TTC549 (cell line): ENCODE measurements around the gene KCNT2.
"Not testable (repeated sequence)": the region's sequence is repeated elsewhere in the genome, so short reads cannot be mapped to it uniquely, and the experiment has no call there.

ENCODE experiments used
- FAIRE-seq: peaks from 2 replicates; lab custom pipeline; 2012; peaks lifted over from hg19 to GRCh38; lab: Jason Lieb, UNC

KCNT2 gene

GRCh38 chr1:196513821-196514220 lies 94.4 kb downstream of the KCNT2 start:
- FAIRE-seq: no peak

- peak; percentile 78 for FAIRE-seq
Observed at GRCh38 chr1:196510451-196510850, 97.8 kb downstream of the KCNT2 start.

GRCh38 chr1:196504224-196504623 lies 104.0 kb downstream of the KCNT2 start:
- FAIRE-seq: not testable (repeated sequence)

GRCh38 chr1:196502437-196502836 lies 105.8 kb downstream of the KCNT2 start:
- FAIRE-seq: no peak

GRCh38 chr1:196501760-196502428 lies 106.3 kb downstream of the KCNT2 start:
- FAIRE-seq: no peak

GRCh38 chr1:196497817-196498216 lies 110.4 kb downstream of the KCNT2 start:
- FAIRE-seq: peak; percentile 67

- FAIRE-seq: no peak
Observed at GRCh38 chr1:196494766-196495165, 113.5 kb downstream of the KCNT2 start.

- no peak for FAIRE-seq
Observed at GRCh38 chr1:196493881-196494280, 114.4 kb downstream of the KCNT2 start.

GRCh38 chr1:196488579-196488978 lies 119.7 kb downstream of the KCNT2 start:
- FAIRE-seq: no peak

GRCh38 chr1:196486346-196486745 lies 121.9 kb downstream of the KCNT2 start:
- no peak for FAIRE-seq

GRCh38 chr1:196481616-196482015 lies 126.6 kb downstream of the KCNT2 start:
- FAIRE-seq: peak; percentile 5

GRCh38 chr1:196477262-196477661 lies 131.0 kb downstream of the KCNT2 start:
- FAIRE-seq: no peak

GRCh38 chr1:196467230-196467925 lies 140.9 kb downstream of the KCNT2 start:
- FAIRE-seq: peak; percentile 90

- peak; percentile 74 for FAIRE-seq
Observed at GRCh38 chr1:196466654-196467053, 141.6 kb downstream of the KCNT2 start.

- FAIRE-seq: no peak
Observed at GRCh38 chr1:196466166-196466565, 142.1 kb downstream of the KCNT2 start.

GRCh38 chr1:196464480-196464941 lies 143.7 kb downstream of the KCNT2 start:
- no peak for FAIRE-seq

- FAIRE-seq: no peak
Observed at GRCh38 chr1:196462086-196462485, 146.2 kb downstream of the KCNT2 start.

- no peak for FAIRE-seq
Observed at GRCh38 chr1:196461521-196461920, 146.7 kb downstream of the KCNT2 start.

- no peak for FAIRE-seq
Observed at GRCh38 chr1:196459383-196459782, 148.9 kb downstream of the KCNT2 start.

- FAIRE-seq: no peak
Observed at GRCh38 chr1:196454792-196455191, 153.4 kb downstream of the KCNT2 start.

GRCh38 chr1:196451103-196451502 lies 157.1 kb downstream of the KCNT2 start:
- FAIRE-seq: no peak

GRCh38 chr1:196450143-196451095 lies 157.8 kb downstream of the KCNT2 start:
- FAIRE-seq: no peak

GRCh38 chr1:196449460-196449859 lies 158.8 kb downstream of the KCNT2 start:
- no peak for FAIRE-seq
